ENCODE data around the gene SCTR. TPM values are rescaled to one million over a fixed set of nuclear protein-coding genes. Genes with fewer than 3 reads are reported as not detected.

The SCTR gene
- total and polyA plus RNA-seq, 2 of the 8 experiments (the other 6 are each of a cell fraction or from before 2014, with no cell fraction given), result 0.15 TPM; not detected in 1

- H2BK15ac ChIP-seq (ENCODE audit: low read length), result no peak overlapping the region
- H3K4me2 ChIP-seq (ENCODE audit: insufficient read depth in 1 of 2, low read depth in 2 of 2, low read length in 2 of 2), result no peak overlapping the region
- H2BK5ac ChIP-seq (ENCODE audit: low read depth, low read length), result no peak overlapping the region
- no peak overlapping the region for H4K5ac ChIP-seq (ENCODE audit: insufficient read length, low read depth, low read length)
- H2AFZ ChIP-seq (ENCODE audit: low read length), result no peak overlapping the region
- H3K79me2 ChIP-seq (ENCODE audit: control insufficient read depth in 1 of 2, insufficient read depth in 2 of 2, low read length in 2 of 2), result no peaks in the 10 kb centered on the region
- H3K23ac ChIP-seq (ENCODE audit: insufficient read length), result no peak overlapping the region
- no peak overlapping the region for H4K8ac ChIP-seq (ENCODE audit: extremely low read depth, insufficient read depth, low read length)
- no peak overlapping the region for H4K91ac ChIP-seq (replicated peaks; ENCODE audit: insufficient read length, low read length)
- no peak overlapping the region for H3K56ac ChIP-seq (replicated peaks; ENCODE audit: insufficient read length, low read depth, low read length)
- H3K4me1 ChIP-seq (replicated peaks in 1 of 4; ENCODE audit: control insufficient read depth in 3 of 4, insufficient read depth in 4 of 4, low read length in 3 of 4), result peaks cover 0 to 3% (median under 1%) of the 10 kb centered on the region in 4 experiments; a peak in 2 of 7 replicates
- DNase-seq (ENCODE audit: low read depth in 1 of 2, low spot score in 2 of 2) (no peak), FAIRE-seq (no peak)
- no peak overlapping the region for H3K4me3 ChIP-seq (ENCODE audit: extremely low read depth in 1 of 4, insufficient read depth in 2 of 4, low read depth in 3 of 4, low read length in 4 of 4)
- H3K9me3 ChIP-seq (ENCODE audit: insufficient read depth in 2 of 2, low read depth in 1 of 2, low read length in 1 of 2), result no peaks in the 10 kb centered on the region
- H3K4ac ChIP-seq (replicated peaks; ENCODE audit: insufficient read length, low read depth, low read length), result no peak overlapping the region
- no peaks in the 10 kb centered on the region for H3K36me3 ChIP-seq (ENCODE audit: control insufficient read depth in 2 of 4, insufficient read depth in 4 of 4, low read length in 3 of 4)
- POLR2A ChIA-PET (ENCODE audit: partially characterized antibody), result no interaction called here
- no peak overlapping the region for H2BK120ac ChIP-seq (replicated peaks; ENCODE audit: low read depth, low read length)
- H3K23me2 ChIP-seq (ENCODE audit: low read depth, low read length), result peaks cover 7% of the 10 kb centered on the region; the same call in 1 of the 2 replicates
- H2AK5ac ChIP-seq (ENCODE audit: low read depth, low read length), result no peak overlapping the region
- H2BK20ac ChIP-seq (ENCODE audit: low read length), result no peak overlapping the region
- H4K20me1 ChIP-seq (replicated peaks in 1 of 2; ENCODE audit: control insufficient read depth in 1 of 2, insufficient read depth in 2 of 2, low read length in 2 of 2), result no peaks in the 10 kb centered on the region
- H3K27ac ChIP-seq (ENCODE audit: low read depth, low read length), result no peak overlapping the region
- H3K9ac ChIP-seq (replicated peaks in 1 of 4; ENCODE audit: extremely low read depth in 1 of 4, low read depth in 3 of 4, low read length in 3 of 4), result no peak overlapping the region
- CTCF ChIA-PET (ENCODE audit: partially characterized antibody), result interaction anchor here (0.6 to 1.3 kb wide), 3 partner anchors 15 to 258 kb away, joined by 3 read pairs; no protein-coding TSS in a partner anchor
- no peaks in the 10 kb centered on the region for H3K79me1 ChIP-seq (ENCODE audit: low read depth, low read length)
- H2BK12ac ChIP-seq (ENCODE audit: low read depth, low read length), result no peak overlapping the region
- H3K14ac ChIP-seq (ENCODE audit: insufficient read length), result no peak overlapping the region
- H3K18ac ChIP-seq (ENCODE audit: extremely low read depth, low read length), result no peak overlapping the region
- H3K27me3 ChIP-seq (replicated peaks in 1 of 4; ENCODE audit: control insufficient read depth in 3 of 4, extremely low read depth in 1 of 4, insufficient read depth in 3 of 4, low read length in 3 of 4), result peaks cover 0 to 8% (median 0%) of the 10 kb centered on the region in 4 experiments; a peak in 1 of 7 replicates
- 97% methylated on average over 1 of the region's 1 CpG; no CpG with 5 or more reads in 1 of the 2 experiments for WGBS, 2 experiments (ENCODE audit: extremely low coverage in 1 of 2, insufficient coverage in 1 of 2, insufficient read length in 1 of 2, insufficient replicate concordance in 2 of 2, low coverage in 1 of 2, low lambda C conversion rate in 2 of 2, missing lambda C conversion rate in 1 of 2)
- no peak for TF ChIP-seq BRCA1 (IDR thresholded peaks at IDR 0.05; ENCODE audit: low read depth, low read length)
- TF ChIP-seq TCF12 (IDR thresholded peaks at IDR 0.05; ENCODE audit: low read depth, low read length), result no peak
- no peak for TF ChIP-seq ATF2 (IDR thresholded peaks at IDR 0.05; ENCODE audit: low read length)
- no peak for TF ChIP-seq RXRA (IDR thresholded peaks at IDR 0.05; ENCODE audit: insufficient read depth, low read depth, low read length)
- no peak for TF ChIP-seq TAF1 (IDR thresholded peaks at IDR 0.05; ENCODE audit: low read depth, low read length)
- TF ChIP-seq BACH1 (IDR thresholded peaks at IDR 0.05; ENCODE audit: low read length), result no peak
- no peak for TF ChIP-seq RBBP5 (IDR thresholded peaks at IDR 0.05; ENCODE audit: borderline replicate concordance, low read depth, low read length)
- no peak for TF ChIP-seq TEAD4 (IDR thresholded peaks at IDR 0.05; ENCODE audit: low read depth, low read length)
- TF ChIP-seq FOSL1 (IDR thresholded peaks at IDR 0.05; ENCODE audit: insufficient read depth, low read depth, low read length), result no peak
- no peak for TF ChIP-seq MAFK (IDR thresholded peaks at IDR 0.05; ENCODE audit: low read depth, low read length)
- TF ChIP-seq SUZ12 (IDR thresholded peaks at IDR 0.05; ENCODE audit: low read length), result no peak
- no peak for TF ChIP-seq GABPA (IDR thresholded peaks at IDR 0.05; ENCODE audit: borderline replicate concordance, insufficient read depth, low read length)
- no peak for TF ChIP-seq POU5F1 (IDR thresholded peaks at IDR 0.05; ENCODE audit: low read depth, low read length)
Measured at GRCh38 chr2:119549241-119549640, 25.0 kb upstream of the SCTR start.

Measured in H1 (cell line).